HCT116 (cell line): ENCODE results near the gene UBE2L3. TPM values are rescaled to one million over a fixed set of nuclear protein-coding genes. Genes with fewer than 3 reads are reported as not detected.

Experiments used
- ATAC-seq: fragments of 200-7000 bp; cut with Tn5 transposase; 2 replicates; pipeline ENCODE4 v1.9.1; 2020; ENCODE audit warnings: mild to moderate bottlenecking, moderate library complexity
- BruUV-seq: library from RNA; stranded (reverse); fragments of 400-500 nt; replicated peaks from 2 replicates; lab custom pipeline; 2021; lab: Mats Ljungman, UMichigan
- CTCF ChIA-PET: fragments of 300-600 bp; sonication (Branson Sonifier 250); formaldehyde crosslinking; loops from one replicate; lab custom pipeline; 2021; ENCODE audit warnings: antibody characterized with exemption; lab: Charles Lee
- POLR2A ChIA-PET: fragments of 300-600, 350-600 bp; sonication (Branson Sonifier 250); formaldehyde crosslinking; loops from one replicate; lab custom pipeline; 2021; ENCODE audit warnings: antibody characterized with exemption; lab: Charles Lee
- RAD21 ChIA-PET, 2 experiments: fragments of 300-600 bp; sonication (Branson Sonifier 250); formaldehyde crosslinking; loops; one replicate each; lab custom pipeline; 2023; ENCODE audit warnings: low total read pairs in 2 of 2; ENCODE audit not compliant: uncharacterized antibody in 2 of 2, unreplicated experiment in 2 of 2, low non-redundant PET in 1 of 2; lab: Charles Lee
- DNase-seq: peaks from one replicate; pipeline ENCODE4 v3.0.0-alpha.2; 2010; ENCODE audit warnings: low read depth, low spot score
- H2AFZ ChIP-seq: fragments of 200-600 bp; shearing (Covaris generic), sonication (generic); 2 replicates; pipeline ENCODE4 v1.6.1; 2017; ENCODE audit warnings: low read depth, mixed run types, mixed read lengths, antibody characterized with exemption, low read length; ENCODE audit not compliant: poor library complexity, severe bottlenecking
- H3K27ac ChIP-seq: 2 replicates; pipeline ENCODE4 v1.5.1; 2012; ENCODE audit warnings: low read depth, low read length
- H3K27me3 ChIP-seq: fragments of 200-600 bp; sonication (generic); 2 replicates; pipeline ENCODE4 v1.6.1; 2016; ENCODE audit warnings: mixed run types, low read length, mixed read lengths; ENCODE audit not compliant: insufficient read depth
- H3K36me3 ChIP-seq, 2 experiments: fragments of 200-500 bp in 1 of 2; fragments of 200-600 bp in 1 of 2; sonication (Bioruptor generic) in 1 of 2; sonication (generic) in 1 of 2; 2 replicates each; pipeline versions ENCODE4 v1.5.1 to v1.6.1; 2014 to 2016; ENCODE audit warnings: low read length in 2 of 2, inconsistent platforms in 1 of 2, mixed read lengths in 1 of 2, mixed run types in 1 of 2; ENCODE audit not compliant: insufficient read depth in 2 of 2, control insufficient read depth in 1 of 2
- H3K4me1 ChIP-seq, 2 experiments: fragments of 200-600 bp in 1 of 2; sonication (generic) in 1 of 2; 2 replicates each; pipeline versions ENCODE4 v1.5.1 to v1.6.1; 2012 to 2017; ENCODE audit warnings: low read length in 2 of 2, inconsistent platforms in 1 of 2, mild to moderate bottlenecking in 1 of 2, mixed read lengths in 1 of 2, mixed run types in 1 of 2, moderate library complexity in 1 of 2; ENCODE audit not compliant: insufficient read depth in 2 of 2, control insufficient read depth in 1 of 2
- H3K4me2 ChIP-seq: fragments of 200-600 bp; sonication (generic); 2 replicates; pipeline ENCODE4 v1.6.1; 2017; ENCODE audit warnings: mixed run types, low read length, mixed read lengths
- H3K4me3 ChIP-seq, 2 experiments: fragments of 200-600 bp in 1 of 2; sonication (generic) in 1 of 2; replicated peaks in 1 of 2; 2 replicates each; pipeline ENCODE4 v1.5.1; 2011 to 2016; ENCODE audit warnings: low read length in 2 of 2, control low read depth in 1 of 2, low read depth in 1 of 2, mild to moderate bottlenecking in 1 of 2, mixed read lengths in 1 of 2, mixed run types in 1 of 2
- H3K79me2 ChIP-seq: fragments of 200-600 bp; sonication (generic); 2 replicates; pipeline ENCODE4 v1.6.1; 2017; ENCODE audit warnings: mild to moderate bottlenecking, mixed run types, low read length, moderate library complexity, mixed read lengths; ENCODE audit not compliant: insufficient read depth
- H3K9ac ChIP-seq: fragments of 200-600 bp; sonication (generic); 2 replicates; pipeline ENCODE4 v1.6.1; 2016; ENCODE audit warnings: low read length, mixed read lengths
- H3K9me2 ChIP-seq: fragments of 200-600 bp; sonication (generic), shearing (Covaris generic); 2 replicates; pipeline ENCODE4 v1.6.1; 2017; ENCODE audit warnings: mixed run types, mild to moderate bottlenecking, moderate library complexity; ENCODE audit not compliant: insufficient read depth
- H3K9me3 ChIP-seq, 2 experiments: fragments of 200-500 bp in 1 of 2; fragments of 200-600 bp in 1 of 2; sonication (Bioruptor generic) in 1 of 2; sonication (generic) in 1 of 2; 2 replicates each; pipeline ENCODE4 v1.6.1; 2014 to 2017; ENCODE audit warnings: low read length in 2 of 2, mixed read lengths in 2 of 2, inconsistent platforms in 1 of 2, low read depth in 1 of 2, mild to moderate bottlenecking in 1 of 2, mixed run types in 1 of 2, moderate library complexity in 1 of 2; ENCODE audit not compliant: control insufficient read depth in 1 of 2, insufficient read depth in 1 of 2
- H4K20me1 ChIP-seq: fragments of 200-600 bp; sonication (generic), shearing (Covaris generic); 2 replicates; pipeline ENCODE4 v1.6.1; 2017; ENCODE audit warnings: mixed run types, mild to moderate bottlenecking, moderate library complexity; ENCODE audit not compliant: insufficient read depth
- ATF3 ChIP-seq: IDR thresholded peaks from 2 replicates; pipeline ENCODE4 v1.6.1; 2012
- CBX3 ChIP-seq: IDR thresholded peaks from 2 replicates; pipeline ENCODE4 v1.6.1; 2012; ENCODE audit warnings: low read depth
- EZH2phosphoT487 ChIP-seq: fragments of 200-600 bp; IDR thresholded peaks from 2 replicates; pipeline ENCODE4 v1.6.1; 2018; ENCODE audit warnings: antibody characterized with exemption, borderline replicate concordance
- JUND ChIP-seq: IDR thresholded peaks from 2 replicates; pipeline ENCODE4 v1.6.1; 2012
- MAX ChIP-seq: IDR thresholded peaks from 2 replicates; pipeline ENCODE4 v1.6.1; 2012
- POLR2A ChIP-seq: IDR thresholded peaks from 2 replicates; pipeline ENCODE4 v1.7.0; 2011; ENCODE audit warnings: borderline replicate concordance; ENCODE audit not compliant: insufficient read depth, insufficient read length; ENCODE audit errors: extremely low read depth
- RAD21 ChIP-seq: IDR thresholded peaks from 2 replicates; pipeline ENCODE4 v1.6.1; 2012; ENCODE audit warnings: low read depth, mild to moderate bottlenecking
- SIN3A ChIP-seq: IDR thresholded peaks from 2 replicates; pipeline ENCODE4 v1.6.1; 2012; ENCODE audit warnings: low read depth
- SP1 ChIP-seq: IDR thresholded peaks from 2 replicates; pipeline ENCODE4 v1.6.1; 2012; ENCODE audit warnings: low read depth
- SRF ChIP-seq: IDR thresholded peaks from 2 replicates; pipeline ENCODE4 v1.6.1; 2012; ENCODE audit warnings: low read depth
- TCF7L2 ChIP-seq: IDR thresholded peaks from 2 replicates; pipeline ENCODE4 v1.7.0; 2011; ENCODE audit warnings: borderline replicate concordance, inconsistent platforms; ENCODE audit not compliant: insufficient read depth, insufficient read length; ENCODE audit errors: extremely low read depth
- YY1 ChIP-seq: IDR thresholded peaks from 2 replicates; pipeline ENCODE4 v1.6.1; 2011; ENCODE audit warnings: low read length, low read depth, moderate library complexity, mild to moderate bottlenecking; ENCODE audit not compliant: insufficient replicate concordance; ENCODE audit errors: extremely low read depth
- ZFX ChIP-seq: fragments of 450-650 bp; IDR thresholded peaks from 2 replicates; pipeline ENCODE4 v1.6.1; 2017
- intact Hi-C: fragments of 100-400 bp; cut with micrococcal nuclease; formaldehyde crosslinking; loops from 2 replicates; pipeline ENCODE4 v1.10.0; 2022
- total RNA-seq: library from RNA; stranded (reverse); gene quantifications from one replicate; pipeline ENCODE4 v1.2.1, GENCODE V29; 2021; ENCODE audit not compliant: unreplicated experiment
- TF ChIP-seq, protein P1 (sequence below): IDR thresholded peaks from 2 replicates; pipeline ENCODE4 v1.6.1; 2012; ENCODE audit warnings: low read depth

UBE2L3 gene
- total RNA-seq, 1 experiment from 2014 or later: 55.6 TPM

DNA sequence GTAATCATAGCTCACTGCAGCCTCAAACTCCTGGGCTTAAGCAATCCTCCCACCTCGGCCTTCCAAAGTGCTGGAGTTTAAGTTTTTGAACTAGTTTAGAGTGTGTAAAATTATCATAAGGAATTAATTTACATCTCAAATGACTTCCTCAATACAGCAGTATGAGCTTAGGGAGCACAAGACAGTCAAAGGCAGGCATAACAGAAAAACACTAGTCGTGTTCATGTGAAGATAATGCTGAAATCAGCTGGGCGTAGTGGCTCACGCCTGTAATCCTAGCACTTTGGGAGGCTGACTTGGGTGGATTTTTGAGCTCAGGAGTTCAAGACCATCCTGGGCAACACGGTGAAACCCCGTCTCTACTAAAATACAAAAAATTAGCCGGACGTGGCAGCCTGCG, 36.5 kb downstream of the UBE2L3 start:
- RAD21 ChIA-PET: no interaction called here
- peaks cover 21 to 33% of the 10 kb centered on the region in 2 experiments for H3K4me1 ChIP-seq

More for the DNA sequence above, 36.5 kb downstream of the UBE2L3 start:
- Histone ChIP-seq H3K9me2 (no peaks in the 10 kb centered on the region), H3K36me3 (0 out of 4 replicates have a peak, but pooled peaks cover 0 to under 1% of the 10 kb centered on the region in 2 experiments), H2AFZ (no peak overlapping the region), H3K4me2 (no peak overlapping the region), H3K4me3 (no peak overlapping the region), H3K9me3 (no peaks in the 10 kb centered on the region), H4K20me1 (peaks cover 12% of the 10 kb centered on the region; the same call in 1 of the 2 replicates), H3K9ac (no peak overlapping the region), H3K79me2 (peaks cover 96% of the 10 kb centered on the region), H3K27me3 (no peaks in the 10 kb centered on the region), H3K27ac (no peak overlapping the region)
- ChIA-PET CTCF (interaction anchor here (0.6 kb wide), 1 partner anchor 25 kb away, joined by 3 read pairs; the partner anchor contains the start of gene YDJC), POLR2A (interaction anchor here (1.0 to 1.4 kb wide), 2 partner anchors 25 to 30 kb away, joined by 3 to 4 read pairs; no protein-coding TSS in a partner anchor)
- no TSS peak for BruUV-seq
- no peak for TF ChIP-seq JUND
- TF ChIP-seq ZFX: no peak
- no peak for TF ChIP-seq YY1
- TF ChIP-seq, protein P1, sequence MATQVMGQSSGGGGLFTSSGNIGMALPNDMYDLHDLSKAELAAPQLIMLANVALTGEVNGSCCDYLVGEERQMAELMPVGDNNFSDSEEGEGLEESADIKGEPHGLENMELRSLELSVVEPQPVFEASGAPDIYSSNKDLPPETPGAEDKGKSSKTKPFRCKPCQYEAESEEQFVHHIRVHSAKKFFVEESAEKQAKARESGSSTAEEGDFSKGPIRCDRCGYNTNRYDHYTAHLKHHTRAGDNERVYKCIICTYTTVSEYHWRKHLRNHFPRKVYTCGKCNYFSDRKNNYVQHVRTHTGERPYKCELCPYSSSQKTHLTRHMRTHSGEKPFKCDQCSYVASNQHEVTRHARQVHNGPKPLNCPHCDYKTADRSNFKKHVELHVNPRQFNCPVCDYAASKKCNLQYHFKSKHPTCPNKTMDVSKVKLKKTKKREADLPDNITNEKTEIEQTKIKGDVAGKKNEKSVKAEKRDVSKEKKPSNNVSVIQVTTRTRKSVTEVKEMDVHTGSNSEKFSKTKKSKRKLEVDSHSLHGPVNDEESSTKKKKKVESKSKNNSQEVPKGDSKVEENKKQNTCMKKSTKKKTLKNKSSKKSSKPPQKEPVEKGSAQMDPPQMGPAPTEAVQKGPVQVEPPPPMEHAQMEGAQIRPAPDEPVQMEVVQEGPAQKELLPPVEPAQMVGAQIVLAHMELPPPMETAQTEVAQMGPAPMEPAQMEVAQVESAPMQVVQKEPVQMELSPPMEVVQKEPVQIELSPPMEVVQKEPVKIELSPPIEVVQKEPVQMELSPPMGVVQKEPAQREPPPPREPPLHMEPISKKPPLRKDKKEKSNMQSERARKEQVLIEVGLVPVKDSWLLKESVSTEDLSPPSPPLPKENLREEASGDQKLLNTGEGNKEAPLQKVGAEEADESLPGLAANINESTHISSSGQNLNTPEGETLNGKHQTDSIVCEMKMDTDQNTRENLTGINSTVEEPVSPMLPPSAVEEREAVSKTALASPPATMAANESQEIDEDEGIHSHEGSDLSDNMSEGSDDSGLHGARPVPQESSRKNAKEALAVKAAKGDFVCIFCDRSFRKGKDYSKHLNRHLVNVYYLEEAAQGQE: no peak
- no peak for TF ChIP-seq TCF7L2
- no peak for TF ChIP-seq POLR2A
- TF ChIP-seq CBX3: no peak
- no peak for TF ChIP-seq SP1
- no peak for TF ChIP-seq SRF
- no peak for TF ChIP-seq SIN3A
- TF ChIP-seq ATF3: no peak
- TF ChIP-seq EZH2phosphoT487: no peak
- TF ChIP-seq RAD21: no peak
- TF ChIP-seq MAX: no peak
- intact Hi-C loops: no loop called here
- ATAC-seq (no peak), DNase-seq (no peak)
